Activated CD4-positive, alpha-beta T cell treated with anti-CD3 and anti-CD28 coated beads, Interleukin-2, Interleukin-4, amounts not matched to agents 100 ng/mL and 50 ng/mL, durations not matched to agents 16 hours and 8 hours (primary cell): Measurements from ENCODE around the gene DOK6.

Experiments
- DNase-seq: peaks from one replicate; pipeline ENCODE4 v3.0.0-alpha.2; 2020; ENCODE audit warnings: low spot score

DOK6 gene

GRCh38 chr18:69689121-69689759, 288.6 kb downstream of the DOK6 start:
- DNase-seq, result no peak

DNA sequence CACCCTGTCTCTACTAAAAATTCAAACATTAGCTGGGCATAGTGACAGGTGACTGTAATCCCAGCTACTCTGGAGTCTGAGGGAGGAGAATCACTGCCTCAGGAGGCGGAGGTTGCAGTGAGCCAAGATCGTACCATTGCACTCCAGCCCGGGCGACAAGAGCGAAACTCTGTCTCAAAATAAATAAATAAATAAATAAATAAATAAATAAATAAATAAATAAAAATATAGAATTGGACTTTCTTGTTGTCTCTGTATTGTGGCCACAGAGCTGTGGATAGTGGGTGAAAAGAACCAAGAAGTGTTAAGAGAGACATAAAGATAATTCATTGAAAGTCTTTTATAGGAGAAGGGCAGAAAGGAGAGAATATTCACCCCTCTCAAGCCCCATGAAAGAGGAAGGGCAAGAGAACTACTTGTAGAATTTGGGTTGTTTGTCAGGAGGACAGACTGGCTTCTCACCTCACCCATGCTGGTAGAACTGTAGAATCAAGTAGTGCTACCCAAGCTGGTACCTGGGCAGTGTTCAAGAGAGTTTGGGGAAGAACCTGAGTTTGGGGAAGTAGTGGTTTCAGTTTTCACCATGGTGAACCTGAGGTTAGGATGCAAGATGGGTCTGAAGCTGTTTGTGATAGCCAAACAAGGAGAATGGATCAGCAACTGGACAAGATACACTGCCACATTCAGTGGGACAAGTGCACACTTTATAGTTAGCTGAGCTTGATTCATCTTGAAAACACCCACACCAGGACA, 290.5 kb downstream of the DOK6 start:
- no peak for DNase-seq

DNA sequence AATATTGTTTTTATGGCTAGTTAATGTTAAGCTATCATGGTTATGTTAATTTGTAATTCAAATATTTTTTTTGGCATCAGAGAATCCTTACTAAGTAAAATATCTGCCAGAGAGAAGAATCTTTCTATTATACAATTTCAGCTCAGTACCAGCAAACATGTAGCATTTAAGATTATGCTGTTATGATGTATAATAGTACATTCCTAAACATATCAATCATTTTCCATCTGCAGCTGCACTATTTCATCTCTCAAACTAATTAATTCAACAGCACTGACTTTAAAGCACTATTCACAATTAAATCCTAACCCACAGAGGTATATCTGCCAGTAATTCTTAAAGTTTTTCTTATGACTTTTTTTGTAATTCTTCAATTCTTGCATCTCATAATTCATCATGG, 296.4 kb downstream of the DOK6 start:
- no peak for DNase-seq

- no peak for DNase-seq
Measured at GRCh38 chr18:69697689-69698088, 297.0 kb downstream of the DOK6 start.

DNA sequence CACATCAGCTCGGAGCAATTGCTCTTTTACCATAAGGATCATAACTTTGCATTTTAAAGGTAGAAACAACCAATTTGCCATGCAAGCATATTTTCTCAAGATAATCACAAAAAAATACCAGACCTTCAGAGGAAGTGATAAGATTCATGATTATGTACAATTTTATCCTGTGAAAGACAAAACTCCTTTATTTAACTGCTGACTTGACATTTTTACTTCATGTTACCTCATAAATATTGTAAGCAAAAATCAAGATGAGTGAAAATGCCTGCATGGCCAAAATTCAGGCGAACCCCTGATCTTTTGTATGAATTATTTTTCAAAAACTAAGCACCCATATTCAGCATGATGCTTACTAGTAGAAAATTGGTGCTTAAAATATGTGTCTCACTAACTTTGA, 300.6 kb downstream of the DOK6 start:
- no peak for DNase-seq

- no peak for DNase-seq
Measured at GRCh38 chr18:69703461-69703860, 302.8 kb downstream of the DOK6 start.

GRCh38 chr18:69705987-69706386, 305.3 kb downstream of the DOK6 start:
- no peak for DNase-seq

DNA sequence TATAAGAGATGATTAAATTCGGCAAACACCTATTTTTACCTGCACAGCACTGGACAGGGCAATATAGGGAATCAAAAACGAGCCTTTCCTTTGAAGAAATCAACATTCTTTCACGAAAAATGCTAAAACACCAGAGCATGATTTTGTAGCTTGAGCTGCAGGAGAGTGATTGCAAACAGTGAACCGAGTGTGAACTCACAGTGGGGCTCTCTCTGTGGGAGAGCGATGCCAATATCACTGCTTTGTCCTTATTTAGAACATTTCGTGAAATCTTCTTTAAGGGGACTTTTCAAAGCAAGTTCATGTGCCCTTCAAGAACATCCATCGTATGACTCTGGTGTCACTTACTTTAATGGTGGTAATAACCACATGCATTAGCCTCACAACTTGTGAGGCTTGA, 308.2 kb downstream of the DOK6 start:
- no peak for DNase-seq

- no peak for DNase-seq
Measured at GRCh38 chr18:69715191-69715795, 314.6 kb downstream of the DOK6 start.

- DNase-seq, result no peak
Measured at GRCh38 chr18:69717586-69717985, 316.9 kb downstream of the DOK6 start.

DNA sequence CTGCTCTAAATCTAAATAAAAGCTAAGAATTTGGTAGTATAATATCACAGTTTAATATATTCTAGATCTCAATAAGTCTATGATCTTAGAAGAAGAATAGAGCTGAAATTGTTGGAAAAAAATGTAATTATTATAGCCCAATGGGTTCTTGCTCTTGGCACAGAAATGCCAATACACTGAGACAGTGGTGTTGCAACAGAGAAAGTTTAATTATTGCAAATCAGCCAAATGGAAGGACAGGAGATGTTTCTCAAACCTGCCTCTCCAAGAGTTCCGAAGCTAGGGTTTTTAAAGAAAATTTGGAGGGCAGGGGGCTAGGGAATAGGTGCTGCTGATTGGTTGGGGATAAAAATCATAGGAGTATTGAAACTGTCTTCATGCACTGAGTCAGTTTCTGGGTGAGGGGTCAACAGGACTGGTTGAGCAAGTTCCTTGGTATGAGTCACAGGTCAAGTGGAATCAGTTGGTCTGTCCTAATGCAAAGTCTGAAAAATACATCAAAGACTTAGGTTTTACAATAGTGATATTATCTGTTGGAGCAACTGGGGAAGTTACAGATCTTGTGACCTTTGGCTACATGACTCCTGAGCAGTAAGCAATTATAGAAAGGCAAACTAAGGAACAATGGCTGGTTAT, 318.3 kb downstream of the DOK6 start:
- no peak for DNase-seq

- no peak for DNase-seq
Measured at GRCh38 chr18:69720422-69720821, 319.7 kb downstream of the DOK6 start.

DNA sequence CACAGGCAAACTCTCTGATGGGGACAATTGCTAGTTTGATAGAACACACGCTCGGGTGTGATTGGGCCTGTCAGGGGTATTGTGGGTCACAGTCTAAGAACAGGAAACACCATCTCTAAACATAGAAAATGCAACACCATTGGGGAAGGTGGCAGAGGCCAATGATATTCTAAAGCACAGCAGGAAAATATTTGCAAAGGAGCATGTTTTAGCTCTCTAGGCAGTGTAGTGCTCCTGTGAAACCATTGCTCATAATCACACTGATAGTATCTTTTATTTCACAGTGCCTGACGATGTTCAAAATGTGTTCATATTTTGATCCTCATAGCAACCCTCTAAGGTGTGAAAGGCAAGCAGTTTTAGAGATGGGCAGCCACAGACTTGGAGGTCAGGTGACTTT, 322.7 kb downstream of the DOK6 start:
- no peak for DNase-seq

- DNase-seq, result no peak
Measured at GRCh38 chr18:69725009-69725408, 324.3 kb downstream of the DOK6 start.

GRCh38 chr18:69725855-69726508, 325.3 kb downstream of the DOK6 start:
- no peak for DNase-seq

DNA sequence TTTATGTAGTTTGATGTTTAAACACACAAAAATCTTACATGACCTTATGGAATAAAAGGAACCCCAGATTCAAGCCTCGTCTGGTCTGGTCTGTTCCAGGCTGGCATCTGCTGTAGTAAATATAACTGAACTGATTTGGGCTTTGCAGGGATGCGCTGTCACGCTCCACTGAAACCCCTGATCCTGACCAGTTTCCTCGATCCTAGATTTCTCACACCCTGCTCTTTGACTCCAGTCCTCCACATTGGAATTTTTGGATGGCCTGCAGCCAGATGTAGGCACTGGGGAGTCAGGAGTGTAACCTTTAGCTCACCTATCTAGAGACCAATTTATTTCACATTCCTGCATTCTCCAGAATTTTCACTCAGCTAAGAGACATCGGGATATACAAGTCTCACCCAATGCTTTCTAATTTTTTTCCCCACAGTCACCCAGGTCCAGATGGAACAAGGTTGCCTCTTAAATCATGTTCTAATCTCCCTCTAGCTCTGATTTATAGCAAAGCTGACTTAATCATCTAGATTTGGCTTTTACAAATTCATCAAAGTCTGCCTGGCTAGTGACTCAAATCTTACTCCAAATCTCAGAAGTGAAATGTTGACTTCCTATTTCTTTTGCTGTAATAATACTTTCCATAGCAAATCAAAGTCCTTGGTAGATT, 327.4 kb downstream of the DOK6 start:
- peak; percentile 3 for DNase-seq

DNA sequence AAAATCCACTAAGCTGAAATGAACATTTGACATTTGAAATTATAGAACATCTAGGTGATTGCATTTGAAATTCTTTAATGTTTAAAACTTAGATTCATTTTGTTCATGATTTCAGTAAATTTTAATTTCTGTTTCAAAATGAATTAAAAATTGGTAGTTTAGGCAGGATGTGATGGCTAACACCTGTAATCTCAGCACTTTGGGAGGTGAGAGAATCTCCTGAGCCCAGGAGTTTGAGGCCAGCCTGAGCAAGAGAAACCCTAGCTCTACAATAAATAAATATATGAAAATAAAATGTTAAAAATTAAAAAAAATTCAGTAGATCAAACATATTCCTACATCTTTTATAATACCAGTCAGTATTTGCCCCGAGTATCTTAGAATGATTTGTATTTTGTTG, 330.0 kb downstream of the DOK6 start:
- DNase-seq, result peak; percentile 6

DNA sequence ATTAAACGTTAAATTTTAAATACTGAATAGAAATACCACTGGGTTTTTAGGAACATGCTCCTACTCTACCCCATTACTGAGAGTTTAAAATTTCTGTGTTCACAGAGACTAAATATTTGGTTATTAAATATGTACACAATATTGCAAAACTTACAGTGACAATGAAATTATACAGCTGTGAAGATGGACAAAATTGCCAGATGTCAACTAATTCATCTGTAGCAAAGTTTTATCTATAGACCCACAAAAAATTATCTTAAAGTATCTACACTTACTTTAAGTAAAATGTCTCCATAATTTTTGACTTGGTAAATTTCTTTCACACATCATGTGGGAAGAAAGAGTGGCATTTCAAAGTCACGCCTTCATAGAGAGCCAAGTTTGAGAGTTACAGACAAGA, 333.8 kb downstream of the DOK6 start:
- DNase-seq, result no peak

DNA sequence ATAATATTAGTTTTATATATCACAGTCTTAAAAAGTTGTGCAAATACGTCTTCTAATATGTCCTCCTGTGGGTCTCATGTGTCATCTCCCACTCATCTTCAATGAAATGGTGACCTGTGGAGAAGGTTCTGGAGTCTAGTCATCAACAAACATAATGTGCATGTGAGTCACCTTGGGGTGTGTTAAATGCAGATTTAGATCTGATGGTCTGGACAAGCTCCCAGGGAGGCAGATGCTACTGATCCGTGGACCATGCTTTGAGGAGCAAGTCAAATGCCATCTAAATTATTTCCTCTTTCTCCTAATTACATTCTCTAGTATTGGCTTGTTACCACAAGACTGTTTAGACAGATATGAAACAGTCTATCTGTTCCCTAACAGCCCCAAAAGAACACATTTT, 336.0 kb downstream of the DOK6 start:
- DNase-seq, result no peak

DNA sequence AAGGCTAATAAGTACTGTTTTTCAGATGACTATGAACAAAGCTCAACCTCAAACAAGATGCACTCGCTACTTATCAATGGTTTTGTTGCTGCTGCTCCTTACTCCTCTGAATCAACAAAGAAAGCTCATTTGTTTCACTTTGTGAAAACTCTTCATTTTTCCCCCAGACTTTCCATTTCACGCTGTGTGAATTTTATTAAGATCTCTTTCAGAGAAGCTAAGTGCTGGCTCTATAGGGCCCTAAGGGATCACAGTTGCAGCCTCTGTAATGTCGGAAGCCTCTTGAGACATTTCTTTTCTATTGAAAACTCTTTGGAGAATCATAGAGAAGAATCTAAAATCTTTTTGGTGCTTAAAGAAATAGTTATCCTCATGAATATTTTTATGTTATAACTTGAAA, 337.2 kb downstream of the DOK6 start:
- no peak for DNase-seq

DNA sequence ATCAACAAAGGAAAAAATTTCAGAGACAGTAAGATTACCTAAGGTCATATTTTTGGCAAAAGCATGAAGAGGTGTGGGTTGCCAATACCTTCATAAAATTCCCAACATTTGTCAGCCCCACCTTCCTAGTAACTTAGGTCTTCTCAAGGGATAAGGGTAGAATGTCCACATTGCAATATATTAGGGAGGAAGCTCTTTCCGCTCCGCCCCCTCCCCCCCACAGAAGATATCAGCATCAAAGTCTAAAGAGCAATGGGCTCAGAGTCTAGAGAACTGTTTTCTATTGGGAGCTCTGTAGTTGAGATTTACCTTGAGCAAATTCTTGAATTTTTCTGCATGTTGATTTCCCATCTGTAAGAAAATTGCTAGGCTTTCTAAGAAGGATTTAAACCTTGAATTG, 346.7 kb downstream of the DOK6 start:
- DNase-seq, result no peak
